ENCODE results near the gene AK8.

DNA sequence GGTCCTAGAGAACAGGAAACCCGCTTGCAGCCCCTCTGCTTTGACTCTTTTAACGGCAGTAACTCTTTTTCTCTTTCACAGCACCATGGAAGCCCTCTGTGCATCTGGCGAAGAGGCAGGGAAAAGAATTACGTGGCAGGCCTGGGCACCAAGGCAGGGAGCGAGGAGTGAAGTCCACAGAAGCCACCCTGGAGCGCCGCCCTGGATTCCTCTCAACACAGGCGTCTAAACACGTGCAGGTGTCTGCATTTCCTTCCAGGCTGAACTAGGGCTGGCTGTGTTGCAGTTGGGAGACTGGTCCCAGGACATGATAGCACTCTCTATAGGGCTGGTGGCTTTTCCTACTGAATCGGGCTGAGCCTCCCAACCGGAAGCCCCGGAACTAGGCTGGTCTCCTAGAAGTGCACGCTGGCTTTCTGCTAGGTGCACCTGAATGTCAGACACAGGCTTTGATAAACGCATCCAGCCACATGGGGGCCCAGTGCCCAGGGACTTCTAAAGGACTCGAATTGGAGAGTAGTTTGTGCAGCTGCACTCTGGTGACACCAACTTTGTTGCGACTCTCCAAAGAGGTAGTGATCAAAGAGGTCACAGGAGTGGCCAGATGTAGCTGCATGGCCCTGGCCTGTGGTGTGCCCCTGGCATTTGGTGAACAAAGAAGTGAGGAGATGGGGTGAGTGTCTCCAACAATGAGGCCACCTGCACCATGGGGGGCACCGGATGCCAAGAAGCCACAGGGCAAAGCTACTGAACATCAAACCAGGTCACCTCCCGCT lies 54.5 kb downstream of the AK8 start:
- TF ChIP-seq, protein P1, sequence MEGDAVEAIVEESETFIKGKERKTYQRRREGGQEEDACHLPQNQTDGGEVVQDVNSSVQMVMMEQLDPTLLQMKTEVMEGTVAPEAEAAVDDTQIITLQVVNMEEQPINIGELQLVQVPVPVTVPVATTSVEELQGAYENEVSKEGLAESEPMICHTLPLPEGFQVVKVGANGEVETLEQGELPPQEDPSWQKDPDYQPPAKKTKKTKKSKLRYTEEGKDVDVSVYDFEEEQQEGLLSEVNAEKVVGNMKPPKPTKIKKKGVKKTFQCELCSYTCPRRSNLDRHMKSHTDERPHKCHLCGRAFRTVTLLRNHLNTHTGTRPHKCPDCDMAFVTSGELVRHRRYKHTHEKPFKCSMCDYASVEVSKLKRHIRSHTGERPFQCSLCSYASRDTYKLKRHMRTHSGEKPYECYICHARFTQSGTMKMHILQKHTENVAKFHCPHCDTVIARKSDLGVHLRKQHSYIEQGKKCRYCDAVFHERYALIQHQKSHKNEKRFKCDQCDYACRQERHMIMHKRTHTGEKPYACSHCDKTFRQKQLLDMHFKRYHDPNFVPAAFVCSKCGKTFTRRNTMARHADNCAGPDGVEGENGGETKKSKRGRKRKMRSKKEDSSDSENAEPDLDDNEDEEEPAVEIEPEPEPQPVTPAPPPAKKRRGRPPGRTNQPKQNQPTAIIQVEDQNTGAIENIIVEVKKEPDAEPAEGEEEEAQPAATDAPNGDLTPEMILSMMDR (IDR thresholded peaks at IDR 0.05) = no peak
- no peak for TF ChIP-seq POLR2A (IDR thresholded peaks at IDR 0.05)

Data from right lobe of liver (tissue), 4 donors.